GM18868 (cell line): ENCODE data around the gene ZNF423.

Experiments
- ATAC-seq: cut with Tn5 transposase; IDR thresholded peaks from one replicate; pipeline ENCODE4 v1.9.1; 2021; ENCODE audit warnings: mild to moderate bottlenecking, moderate library complexity; ENCODE audit not compliant: unreplicated experiment

Gene ZNF423

GRCh38 chr16:49608779-49609178, 247.1 kb downstream of the ZNF423 start:
- no peak for ATAC-seq

GRCh38 chr16:49608098-49608497, 247.8 kb downstream of the ZNF423 start:
- ATAC-seq = no peak

- no peak for ATAC-seq
Measured at GRCh38 chr16:49605536-49606254, 250.2 kb downstream of the ZNF423 start.

- no peak for ATAC-seq
Measured at GRCh38 chr16:49604602-49605001, 251.3 kb downstream of the ZNF423 start.

GRCh38 chr16:49603956-49604355, 252.0 kb downstream of the ZNF423 start:
- ATAC-seq = no peak

GRCh38 chr16:49602976-49603310, 253.0 kb downstream of the ZNF423 start:
- ATAC-seq = no peak

- ATAC-seq = no peak
Measured at GRCh38 chr16:49602201-49602975, 253.5 kb downstream of the ZNF423 start.

GRCh38 chr16:49601576-49601975, 254.3 kb downstream of the ZNF423 start:
- ATAC-seq = no peak

- ATAC-seq = no peak
Measured at GRCh38 chr16:49600976-49601375, 254.9 kb downstream of the ZNF423 start.

GRCh38 chr16:49600536-49600935, 255.4 kb downstream of the ZNF423 start:
- no peak for ATAC-seq

- no peak for ATAC-seq
Measured at GRCh38 chr16:49599704-49600103, 256.2 kb downstream of the ZNF423 start.

GRCh38 chr16:49599281-49599680, 256.6 kb downstream of the ZNF423 start:
- ATAC-seq = no peak

GRCh38 chr16:49598383-49599170, 257.3 kb downstream of the ZNF423 start:
- peak; percentile 64 for ATAC-seq

- no peak for ATAC-seq
Measured at GRCh38 chr16:49597796-49598195, 258.1 kb downstream of the ZNF423 start.

- no peak for ATAC-seq
Measured at GRCh38 chr16:49596648-49597291, 259.1 kb downstream of the ZNF423 start.

- no peak for ATAC-seq
Measured at GRCh38 chr16:49596068-49596467, 259.8 kb downstream of the ZNF423 start.

- ATAC-seq = no peak
Measured at GRCh38 chr16:49594685-49595498, 261.0 kb downstream of the ZNF423 start.

GRCh38 chr16:49594153-49594552, 261.8 kb downstream of the ZNF423 start:
- no peak for ATAC-seq

GRCh38 chr16:49593424-49594040, 262.4 kb downstream of the ZNF423 start:
- ATAC-seq = no peak
